K562 (cell line): ENCODE data around the gene MAP2K7. TPM values are rescaled to one million over a fixed set of nuclear protein-coding genes. Genes with fewer than 3 reads are reported as not detected.

Source experiments
- HMG20B ChIP-seq: fragments of 250-450 bp; sonication (Bioruptor Pico); IDR thresholded peaks from 2 replicates; pipeline ENCODE4 v1.5.0; 2021; ENCODE audit warnings: mild to moderate bottlenecking
- HNRNPLL ChIP-seq: fragments of 200-400 bp; formaldehyde crosslinking; IDR thresholded peaks from 2 replicates; pipeline ENCODE4 v1.6.1; 2017; ENCODE audit warnings: low read length, low read depth, mild to moderate bottlenecking; ENCODE audit not compliant: poor library complexity, severe bottlenecking
- NELFE ChIP-seq: IDR thresholded peaks from 2 replicates; pipeline ENCODE4 v1.6.1; 2011; ENCODE audit warnings: mild to moderate bottlenecking; ENCODE audit not compliant: insufficient read depth, insufficient read length
- TBL1XR1 ChIP-seq, 2 experiments: IDR thresholded peaks; 2 replicates each; pipeline ENCODE4 v1.6.1; 2012; ENCODE audit warnings: improper control_type of control experiment in 2 of 2, low read length in 2 of 2, mild to moderate bottlenecking in 1 of 2
- ZBTB40 ChIP-seq, 2 experiments: fragments of 450-650 bp in 1 of 2; sonication (generic) in 1 of 2; formaldehyde crosslinking in 1 of 2; IDR thresholded peaks; 2 replicates each; pipeline versions ENCODE4 v1.7.1 to v1.9.0; 2016 to 2022; ENCODE audit warnings: inconsistent platforms in 1 of 2, mild to moderate bottlenecking in 1 of 2, missing genetic modification reagents in 1 of 2
- polyA plus RNA-seq, 8 experiments: library from polyadenylated mRNA; depleted of rRNA in 4 of 8; stranded (reverse) in 5 of 8; unstranded in 3 of 8; fragments of >200 nt; fragmentation: Nextera tagmentation in 2 of 8; fragmentation: Illumina TruSeq in 1 of 8; extraction: Ambion mirVana in 2 of 8; extraction: Trizol in 1 of 8; gene quantifications; 2 replicates each; pipeline versions ENCODE4 v1.2.1 to v1.2.3, GENCODE V29; 2011 to 2014; ENCODE audit warnings: inconsistent platforms in 1 of 8, missing spikeins in 1 of 8
- total RNA-seq, 7 experiments: library from RNA; depleted of rRNA in 6 of 7; stranded (reverse); fragments of >200 nt in 6 of 7; fragmentation: Illumina TruSeq in 2 of 7; extraction: Trizol in 2 of 7; gene quantifications; 2 replicates each; pipeline versions ENCODE4 v1.2.1 to v1.2.3, GENCODE V29; 2011 to 2021; ENCODE audit warnings: low replicate concordance in 1 of 7
- TF ChIP-seq, protein P1 (sequence below): fragments of 450-650 bp; IDR thresholded peaks from 2 replicates; pipeline ENCODE4 v1.6.1; 2016; ENCODE audit warnings: mild to moderate bottlenecking, moderate library complexity

Gene MAP2K7
- total and polyA plus RNA-seq, 9 of the 15 experiments (the other 6 are each of a cell fraction or from before 2014, with no cell fraction given): 0.51 to 45.8 (median 14.1) TPM

- TF ChIP-seq, protein P1, sequence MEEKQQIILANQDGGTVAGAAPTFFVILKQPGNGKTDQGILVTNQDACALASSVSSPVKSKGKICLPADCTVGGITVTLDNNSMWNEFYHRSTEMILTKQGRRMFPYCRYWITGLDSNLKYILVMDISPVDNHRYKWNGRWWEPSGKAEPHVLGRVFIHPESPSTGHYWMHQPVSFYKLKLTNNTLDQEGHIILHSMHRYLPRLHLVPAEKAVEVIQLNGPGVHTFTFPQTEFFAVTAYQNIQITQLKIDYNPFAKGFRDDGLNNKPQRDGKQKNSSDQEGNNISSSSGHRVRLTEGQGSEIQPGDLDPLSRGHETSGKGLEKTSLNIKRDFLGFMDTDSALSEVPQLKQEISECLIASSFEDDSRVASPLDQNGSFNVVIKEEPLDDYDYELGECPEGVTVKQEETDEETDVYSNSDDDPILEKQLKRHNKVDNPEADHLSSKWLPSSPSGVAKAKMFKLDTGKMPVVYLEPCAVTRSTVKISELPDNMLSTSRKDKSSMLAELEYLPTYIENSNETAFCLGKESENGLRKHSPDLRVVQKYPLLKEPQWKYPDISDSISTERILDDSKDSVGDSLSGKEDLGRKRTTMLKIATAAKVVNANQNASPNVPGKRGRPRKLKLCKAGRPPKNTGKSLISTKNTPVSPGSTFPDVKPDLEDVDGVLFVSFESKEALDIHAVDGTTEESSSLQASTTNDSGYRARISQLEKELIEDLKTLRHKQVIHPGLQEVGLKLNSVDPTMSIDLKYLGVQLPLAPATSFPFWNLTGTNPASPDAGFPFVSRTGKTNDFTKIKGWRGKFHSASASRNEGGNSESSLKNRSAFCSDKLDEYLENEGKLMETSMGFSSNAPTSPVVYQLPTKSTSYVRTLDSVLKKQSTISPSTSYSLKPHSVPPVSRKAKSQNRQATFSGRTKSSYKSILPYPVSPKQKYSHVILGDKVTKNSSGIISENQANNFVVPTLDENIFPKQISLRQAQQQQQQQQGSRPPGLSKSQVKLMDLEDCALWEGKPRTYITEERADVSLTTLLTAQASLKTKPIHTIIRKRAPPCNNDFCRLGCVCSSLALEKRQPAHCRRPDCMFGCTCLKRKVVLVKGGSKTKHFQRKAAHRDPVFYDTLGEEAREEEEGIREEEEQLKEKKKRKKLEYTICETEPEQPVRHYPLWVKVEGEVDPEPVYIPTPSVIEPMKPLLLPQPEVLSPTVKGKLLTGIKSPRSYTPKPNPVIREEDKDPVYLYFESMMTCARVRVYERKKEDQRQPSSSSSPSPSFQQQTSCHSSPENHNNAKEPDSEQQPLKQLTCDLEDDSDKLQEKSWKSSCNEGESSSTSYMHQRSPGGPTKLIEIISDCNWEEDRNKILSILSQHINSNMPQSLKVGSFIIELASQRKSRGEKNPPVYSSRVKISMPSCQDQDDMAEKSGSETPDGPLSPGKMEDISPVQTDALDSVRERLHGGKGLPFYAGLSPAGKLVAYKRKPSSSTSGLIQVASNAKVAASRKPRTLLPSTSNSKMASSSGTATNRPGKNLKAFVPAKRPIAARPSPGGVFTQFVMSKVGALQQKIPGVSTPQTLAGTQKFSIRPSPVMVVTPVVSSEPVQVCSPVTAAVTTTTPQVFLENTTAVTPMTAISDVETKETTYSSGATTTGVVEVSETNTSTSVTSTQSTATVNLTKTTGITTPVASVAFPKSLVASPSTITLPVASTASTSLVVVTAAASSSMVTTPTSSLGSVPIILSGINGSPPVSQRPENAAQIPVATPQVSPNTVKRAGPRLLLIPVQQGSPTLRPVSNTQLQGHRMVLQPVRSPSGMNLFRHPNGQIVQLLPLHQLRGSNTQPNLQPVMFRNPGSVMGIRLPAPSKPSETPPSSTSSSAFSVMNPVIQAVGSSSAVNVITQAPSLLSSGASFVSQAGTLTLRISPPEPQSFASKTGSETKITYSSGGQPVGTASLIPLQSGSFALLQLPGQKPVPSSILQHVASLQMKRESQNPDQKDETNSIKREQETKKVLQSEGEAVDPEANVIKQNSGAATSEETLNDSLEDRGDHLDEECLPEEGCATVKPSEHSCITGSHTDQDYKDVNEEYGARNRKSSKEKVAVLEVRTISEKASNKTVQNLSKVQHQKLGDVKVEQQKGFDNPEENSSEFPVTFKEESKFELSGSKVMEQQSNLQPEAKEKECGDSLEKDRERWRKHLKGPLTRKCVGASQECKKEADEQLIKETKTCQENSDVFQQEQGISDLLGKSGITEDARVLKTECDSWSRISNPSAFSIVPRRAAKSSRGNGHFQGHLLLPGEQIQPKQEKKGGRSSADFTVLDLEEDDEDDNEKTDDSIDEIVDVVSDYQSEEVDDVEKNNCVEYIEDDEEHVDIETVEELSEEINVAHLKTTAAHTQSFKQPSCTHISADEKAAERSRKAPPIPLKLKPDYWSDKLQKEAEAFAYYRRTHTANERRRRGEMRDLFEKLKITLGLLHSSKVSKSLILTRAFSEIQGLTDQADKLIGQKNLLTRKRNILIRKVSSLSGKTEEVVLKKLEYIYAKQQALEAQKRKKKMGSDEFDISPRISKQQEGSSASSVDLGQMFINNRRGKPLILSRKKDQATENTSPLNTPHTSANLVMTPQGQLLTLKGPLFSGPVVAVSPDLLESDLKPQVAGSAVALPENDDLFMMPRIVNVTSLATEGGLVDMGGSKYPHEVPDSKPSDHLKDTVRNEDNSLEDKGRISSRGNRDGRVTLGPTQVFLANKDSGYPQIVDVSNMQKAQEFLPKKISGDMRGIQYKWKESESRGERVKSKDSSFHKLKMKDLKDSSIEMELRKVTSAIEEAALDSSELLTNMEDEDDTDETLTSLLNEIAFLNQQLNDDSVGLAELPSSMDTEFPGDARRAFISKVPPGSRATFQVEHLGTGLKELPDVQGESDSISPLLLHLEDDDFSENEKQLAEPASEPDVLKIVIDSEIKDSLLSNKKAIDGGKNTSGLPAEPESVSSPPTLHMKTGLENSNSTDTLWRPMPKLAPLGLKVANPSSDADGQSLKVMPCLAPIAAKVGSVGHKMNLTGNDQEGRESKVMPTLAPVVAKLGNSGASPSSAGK: no peak
- TF ChIP-seq NELFE: no peak
- peak; percentile 43; the same call in 1 of the 2 replicates for TF ChIP-seq ZBTB40 (IDR thresholded peaks at IDR 0.05)
- TF ChIP-seq ZBTB40 (CRISPR knock-in tag; IDR thresholded peaks at IDR 0.05): no peak
- no peak for TF ChIP-seq TBL1XR1 (IDR thresholded peaks at IDR 0.05; ENCODE audit: low read length in 2 of 2)
- no peak for TF ChIP-seq HMG20B (CRISPR knock-in tag)
- TF ChIP-seq HNRNPLL: peak; percentile 21
These were observed 45.4 kb upstream of the MAP2K7 start (continued) for GRCh38 chr19:7858109-7858770.
